ENCODE measurements around the gene USP34.

- TF ChIP-seq GTF2E2 (tag; IDR thresholded peaks at IDR 0.05), result no peak
- no peak for TF ChIP-seq FIP1L1 (IDR thresholded peaks at IDR 0.05; ENCODE audit: low read depth, low read length, poor library complexity, severe bottlenecking)
- no peak; the same call in 1 of the 2 replicates for TF ChIP-seq POLR2A (conservative IDR thresholded peaks at IDR 0.05)
- TF ChIP-seq, protein P1, sequence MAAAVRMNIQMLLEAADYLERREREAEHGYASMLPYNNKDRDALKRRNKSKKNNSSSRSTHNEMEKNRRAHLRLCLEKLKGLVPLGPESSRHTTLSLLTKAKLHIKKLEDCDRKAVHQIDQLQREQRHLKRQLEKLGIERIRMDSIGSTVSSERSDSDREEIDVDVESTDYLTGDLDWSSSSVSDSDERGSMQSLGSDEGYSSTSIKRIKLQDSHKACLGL (CRISPR knock-in tag; IDR thresholded peaks at IDR 0.05; ENCODE audit: borderline replicate concordance, poor library complexity, severe bottlenecking), result no peak
- TF ChIP-seq ZNF134 (CRISPR knock-in tag; conservative IDR thresholded peaks at IDR 0.05), result no peak
- no peak for TF ChIP-seq CTCF (IDR thresholded peaks at IDR 0.05 in 2 of 3, conservative IDR thresholded peaks at IDR 0.05 in 1 of 3; ENCODE audit: insufficient read depth in 2 of 3, low read depth in 1 of 3, low read length in 3 of 3)
- TF ChIP-seq PCBP2 (IDR thresholded peaks at IDR 0.05; ENCODE audit: low read depth, low read length, poor library complexity, severe bottlenecking), result no peak
- no peak for TF ChIP-seq ZBTB8A (IDR thresholded peaks at IDR 0.05; ENCODE audit: partially characterized antibody)
- TF ChIP-seq ZBTB7A (IDR thresholded peaks at IDR 0.05; ENCODE audit: borderline replicate concordance, control insufficient read depth, low read depth, low read length), result no peak
Measured at GRCh38 chr2:61504949-61505348, 34.1 kb upstream of the USP34 start.

Data from K562 (cell line).